HCT116 (cell line): ENCODE data around the gene NEB. TPM values are rescaled to one million over a fixed set of nuclear protein-coding genes. Genes with fewer than 3 reads are reported as not detected.
"Not testable (repeated sequence)": the region's sequence is repeated elsewhere in the genome, so short reads cannot be mapped to it uniquely, and the experiment has no call there.

Source experiments
- ATAC-seq: fragments of 200-7000 bp; cut with Tn5 transposase; 2 replicates; pipeline ENCODE4 v1.9.1; 2020; ENCODE audit warnings: mild to moderate bottlenecking, moderate library complexity
- BruUV-seq: library from RNA; stranded (reverse); fragments of 400-500 nt; replicated peaks from 2 replicates; lab custom pipeline; 2021; lab: Mats Ljungman, UMichigan
- CTCF ChIA-PET: fragments of 300-600 bp; sonication (Branson Sonifier 250); formaldehyde crosslinking; loops from one replicate; lab custom pipeline; 2021; ENCODE audit warnings: antibody characterized with exemption; lab: Charles Lee
- POLR2A ChIA-PET: fragments of 300-600, 350-600 bp; sonication (Branson Sonifier 250); formaldehyde crosslinking; loops from one replicate; lab custom pipeline; 2021; ENCODE audit warnings: antibody characterized with exemption; lab: Charles Lee
- RAD21 ChIA-PET, 2 experiments: fragments of 300-600 bp; sonication (Branson Sonifier 250); formaldehyde crosslinking; loops; one replicate each; lab custom pipeline; 2023; ENCODE audit warnings: low total read pairs in 2 of 2; ENCODE audit not compliant: uncharacterized antibody in 2 of 2, unreplicated experiment in 2 of 2, low non-redundant PET in 1 of 2; lab: Charles Lee
- DNase-seq: peaks from one replicate; pipeline ENCODE4 v3.0.0-alpha.2; 2010; ENCODE audit warnings: low read depth, low spot score
- H2AFZ ChIP-seq: fragments of 200-600 bp; shearing (Covaris generic), sonication (generic); 2 replicates; pipeline ENCODE4 v1.6.1; 2017; ENCODE audit warnings: low read depth, mixed run types, mixed read lengths, antibody characterized with exemption, low read length; ENCODE audit not compliant: poor library complexity, severe bottlenecking
- H3K27ac ChIP-seq: 2 replicates; pipeline ENCODE4 v1.5.1; 2012; ENCODE audit warnings: low read depth, low read length
- H3K27me3 ChIP-seq: fragments of 200-600 bp; sonication (generic); 2 replicates; pipeline ENCODE4 v1.6.1; 2016; ENCODE audit warnings: mixed run types, low read length, mixed read lengths; ENCODE audit not compliant: insufficient read depth
- H3K36me3 ChIP-seq, 2 experiments: fragments of 200-500 bp in 1 of 2; fragments of 200-600 bp in 1 of 2; sonication (Bioruptor generic) in 1 of 2; sonication (generic) in 1 of 2; 2 replicates each; pipeline versions ENCODE4 v1.5.1 to v1.6.1; 2014 to 2016; ENCODE audit warnings: low read length in 2 of 2, inconsistent platforms in 1 of 2, mixed read lengths in 1 of 2, mixed run types in 1 of 2; ENCODE audit not compliant: insufficient read depth in 2 of 2, control insufficient read depth in 1 of 2
- H3K4me1 ChIP-seq, 2 experiments: fragments of 200-600 bp in 1 of 2; sonication (generic) in 1 of 2; 2 replicates each; pipeline versions ENCODE4 v1.5.1 to v1.6.1; 2012 to 2017; ENCODE audit warnings: low read length in 2 of 2, inconsistent platforms in 1 of 2, mild to moderate bottlenecking in 1 of 2, mixed read lengths in 1 of 2, mixed run types in 1 of 2, moderate library complexity in 1 of 2; ENCODE audit not compliant: insufficient read depth in 2 of 2, control insufficient read depth in 1 of 2
- H3K4me2 ChIP-seq: fragments of 200-600 bp; sonication (generic); 2 replicates; pipeline ENCODE4 v1.6.1; 2017; ENCODE audit warnings: mixed run types, low read length, mixed read lengths
- H3K4me3 ChIP-seq, 2 experiments: fragments of 200-600 bp in 1 of 2; sonication (generic) in 1 of 2; replicated peaks in 1 of 2; 2 replicates each; pipeline ENCODE4 v1.5.1; 2011 to 2016; ENCODE audit warnings: low read length in 2 of 2, control low read depth in 1 of 2, low read depth in 1 of 2, mild to moderate bottlenecking in 1 of 2, mixed read lengths in 1 of 2, mixed run types in 1 of 2
- H3K79me2 ChIP-seq: fragments of 200-600 bp; sonication (generic); 2 replicates; pipeline ENCODE4 v1.6.1; 2017; ENCODE audit warnings: mild to moderate bottlenecking, mixed run types, low read length, moderate library complexity, mixed read lengths; ENCODE audit not compliant: insufficient read depth
- H3K9ac ChIP-seq: fragments of 200-600 bp; sonication (generic); 2 replicates; pipeline ENCODE4 v1.6.1; 2016; ENCODE audit warnings: low read length, mixed read lengths
- H3K9me2 ChIP-seq: fragments of 200-600 bp; sonication (generic), shearing (Covaris generic); 2 replicates; pipeline ENCODE4 v1.6.1; 2017; ENCODE audit warnings: mixed run types, mild to moderate bottlenecking, moderate library complexity; ENCODE audit not compliant: insufficient read depth
- H3K9me3 ChIP-seq, 2 experiments: fragments of 200-500 bp in 1 of 2; fragments of 200-600 bp in 1 of 2; sonication (Bioruptor generic) in 1 of 2; sonication (generic) in 1 of 2; 2 replicates each; pipeline ENCODE4 v1.6.1; 2014 to 2017; ENCODE audit warnings: low read length in 2 of 2, mixed read lengths in 2 of 2, inconsistent platforms in 1 of 2, low read depth in 1 of 2, mild to moderate bottlenecking in 1 of 2, mixed run types in 1 of 2, moderate library complexity in 1 of 2; ENCODE audit not compliant: control insufficient read depth in 1 of 2, insufficient read depth in 1 of 2
- H4K20me1 ChIP-seq: fragments of 200-600 bp; sonication (generic), shearing (Covaris generic); 2 replicates; pipeline ENCODE4 v1.6.1; 2017; ENCODE audit warnings: mixed run types, mild to moderate bottlenecking, moderate library complexity; ENCODE audit not compliant: insufficient read depth
- CBX3 ChIP-seq: IDR thresholded peaks from 2 replicates; pipeline ENCODE4 v1.6.1; 2012; ENCODE audit warnings: low read depth
- YY1 ChIP-seq: IDR thresholded peaks from 2 replicates; pipeline ENCODE4 v1.6.1; 2011; ENCODE audit warnings: low read length, low read depth, moderate library complexity, mild to moderate bottlenecking; ENCODE audit not compliant: insufficient replicate concordance; ENCODE audit errors: extremely low read depth
- intact Hi-C: fragments of 100-400 bp; cut with micrococcal nuclease; formaldehyde crosslinking; loops from 2 replicates; pipeline ENCODE4 v1.10.0; 2022
- total RNA-seq: library from RNA; stranded (reverse); gene quantifications from one replicate; pipeline ENCODE4 v1.2.1, GENCODE V29; 2021; ENCODE audit not compliant: unreplicated experiment
- TF ChIP-seq, protein P1 (sequence below): IDR thresholded peaks from 2 replicates; pipeline ENCODE4 v1.6.1; 2012

The NEB gene
- total RNA-seq, 1 experiment from 2014 or later: 0.34 TPM

DNA sequence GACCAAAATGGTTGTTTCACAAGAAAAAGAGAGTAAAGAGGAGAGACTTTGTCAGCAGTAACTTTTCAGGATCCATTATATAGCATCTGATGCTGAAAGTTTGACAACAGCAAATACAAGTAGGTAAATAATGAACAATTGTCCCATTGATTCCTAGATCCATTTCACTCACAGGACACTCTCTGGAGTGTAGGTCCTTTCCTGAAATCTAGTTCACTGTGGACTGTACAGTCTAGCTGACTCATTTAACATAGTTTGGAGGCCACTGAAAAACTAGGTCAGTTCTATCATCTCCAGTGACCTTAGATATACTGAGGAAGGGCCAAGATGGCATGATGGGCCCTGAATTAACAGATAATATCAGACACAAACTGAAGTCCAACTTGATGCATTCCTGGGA is 19.3 kb upstream of the NEB start:
- Histone ChIP-seq H3K27me3 (no peaks in the 10 kb centered on the region), H3K9ac (no peak overlapping the region), H3K79me2 (no peaks in the 10 kb centered on the region), H2AFZ (no peak overlapping the region), H3K4me1 (no peaks in the 10 kb centered on the region), H3K9me3 (no peaks in the 10 kb centered on the region), H3K4me3 (no peak overlapping the region), H3K36me3 (no peaks in the 10 kb centered on the region), H3K27ac (no peak overlapping the region), H3K9me2 (no peaks in the 10 kb centered on the region), H4K20me1 (no peaks in the 10 kb centered on the region), H3K4me2 (no peak overlapping the region)
- ChIA-PET POLR2A (no interaction called here), CTCF (no interaction called here), RAD21 (no interaction called here)
- no TSS peak for BruUV-seq
- TF ChIP-seq YY1 (no peak), CBX3 (no peak)
- TF ChIP-seq, protein P1, sequence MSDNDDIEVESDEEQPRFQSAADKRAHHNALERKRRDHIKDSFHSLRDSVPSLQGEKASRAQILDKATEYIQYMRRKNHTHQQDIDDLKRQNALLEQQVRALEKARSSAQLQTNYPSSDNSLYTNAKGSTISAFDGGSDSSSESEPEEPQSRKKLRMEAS: no peak
- intact Hi-C loops: no loop called here
- DNase-seq (no peak), ATAC-seq (no peak)

DNA sequence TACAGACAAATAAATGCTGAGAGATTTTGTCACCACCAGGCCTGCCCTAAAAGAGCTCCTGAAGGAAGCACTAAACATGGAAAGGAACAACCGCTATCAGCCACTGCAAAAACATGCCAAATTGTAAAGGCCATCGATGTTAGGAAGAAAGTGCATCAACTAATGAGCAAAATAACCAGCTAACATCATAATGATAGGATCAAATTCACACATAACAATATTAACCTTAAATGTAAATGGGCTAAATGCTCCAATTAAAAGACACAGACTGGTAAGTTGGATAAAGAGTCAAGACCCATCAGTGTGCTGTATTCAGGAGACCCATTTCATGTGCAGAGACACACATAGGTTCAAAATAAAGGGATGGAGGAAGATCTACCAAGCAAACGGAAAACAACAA is 11.0 kb upstream of the NEB start:
- CTCF ChIA-PET, ATAC-seq, H3K9ac ChIP-seq, H2AFZ ChIP-seq, DNase-seq, H3K4me3 ChIP-seq, H3K27ac ChIP-seq, H3K36me3 ChIP-seq, H3K9me2 ChIP-seq, H3K79me2 ChIP-seq, H3K27me3 ChIP-seq, RAD21 ChIA-PET, intact Hi-C loops, H4K20me1 ChIP-seq, BruUV-seq, H3K4me1 ChIP-seq, H3K4me2 ChIP-seq, POLR2A ChIA-PET, H3K9me3 ChIP-seq: not testable (repeated sequence)
